ENCODE measurements around the gene GFAP. TPM values are rescaled to one million over a fixed set of nuclear protein-coding genes. Genes with fewer than 3 reads are reported as not detected.

GFAP gene
- total and polyA plus RNA-seq, 2 donors (not counting 1 experiment from before 2014, with no cell fraction given): 0.31 to 1.3 TPM

DNA sequence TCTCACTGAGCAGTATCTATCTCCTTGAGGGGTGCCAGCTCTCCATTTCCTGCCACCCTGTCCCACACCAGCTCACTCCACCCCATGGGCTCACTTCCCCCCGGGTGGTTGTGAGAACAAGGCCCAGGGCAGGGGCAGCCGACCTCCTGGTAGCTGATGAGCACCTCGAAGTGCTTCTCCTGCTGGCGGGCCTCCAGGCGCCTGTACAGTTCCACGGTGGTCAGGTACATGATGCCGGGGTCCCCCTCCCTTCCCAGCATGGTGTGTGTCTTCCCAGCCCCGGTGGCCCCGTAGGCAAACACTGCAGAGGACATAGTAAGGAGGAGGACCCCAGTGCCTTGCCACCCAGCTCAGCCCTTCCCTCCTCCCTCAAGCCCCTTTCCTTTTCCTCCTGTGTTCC, 19.8 kb upstream of the GFAP start:
- no peak overlapping the region for H2AFZ ChIP-seq (ENCODE audit: low read length)
- peaks cover 12% of the 10 kb centered on the region for H3K36me3 ChIP-seq (ENCODE audit: control insufficient read depth, insufficient read depth, low read length)
- no peak for DNase-seq (ENCODE audit: low read depth in 2 of 2)
- H3K4me2 ChIP-seq (ENCODE audit: extremely low read depth, insufficient read depth, low read length): no peak overlapping the region
- no peaks in the 10 kb centered on the region for H3K27me3 ChIP-seq (ENCODE audit: control insufficient read depth, insufficient read depth, low read length)
- TF ChIP-seq, protein P1, sequence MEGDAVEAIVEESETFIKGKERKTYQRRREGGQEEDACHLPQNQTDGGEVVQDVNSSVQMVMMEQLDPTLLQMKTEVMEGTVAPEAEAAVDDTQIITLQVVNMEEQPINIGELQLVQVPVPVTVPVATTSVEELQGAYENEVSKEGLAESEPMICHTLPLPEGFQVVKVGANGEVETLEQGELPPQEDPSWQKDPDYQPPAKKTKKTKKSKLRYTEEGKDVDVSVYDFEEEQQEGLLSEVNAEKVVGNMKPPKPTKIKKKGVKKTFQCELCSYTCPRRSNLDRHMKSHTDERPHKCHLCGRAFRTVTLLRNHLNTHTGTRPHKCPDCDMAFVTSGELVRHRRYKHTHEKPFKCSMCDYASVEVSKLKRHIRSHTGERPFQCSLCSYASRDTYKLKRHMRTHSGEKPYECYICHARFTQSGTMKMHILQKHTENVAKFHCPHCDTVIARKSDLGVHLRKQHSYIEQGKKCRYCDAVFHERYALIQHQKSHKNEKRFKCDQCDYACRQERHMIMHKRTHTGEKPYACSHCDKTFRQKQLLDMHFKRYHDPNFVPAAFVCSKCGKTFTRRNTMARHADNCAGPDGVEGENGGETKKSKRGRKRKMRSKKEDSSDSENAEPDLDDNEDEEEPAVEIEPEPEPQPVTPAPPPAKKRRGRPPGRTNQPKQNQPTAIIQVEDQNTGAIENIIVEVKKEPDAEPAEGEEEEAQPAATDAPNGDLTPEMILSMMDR (conservative IDR thresholded peaks at IDR 0.05 in 1 of 2, IDR thresholded peaks at IDR 0.05 in 1 of 2; ENCODE audit: low read depth in 1 of 2, low read length in 2 of 2): no peak
- no peak for TF ChIP-seq EZH2 (IDR thresholded peaks at IDR 0.05; ENCODE audit: low read length, missing control alignments)
- H3K4me1 ChIP-seq (ENCODE audit: control insufficient read depth, extremely low read depth, insufficient read depth, low read length): peaks cover 2% of the 10 kb centered on the region
- no peak overlapping the region for H3K9ac ChIP-seq (ENCODE audit: insufficient read depth, low read length)
- H3K79me2 ChIP-seq (ENCODE audit: control insufficient read depth, insufficient read depth, low read length): peaks cover 30% of the 10 kb centered on the region
- no peak overlapping the region for H3K4me3 ChIP-seq (replicated peaks in 1 of 4; ENCODE audit: control extremely low read depth in 1 of 4, insufficient read depth in 1 of 4, low read depth in 3 of 4, low read length in 4 of 4)
- no peaks in the 10 kb centered on the region for H3K9me3 ChIP-seq (ENCODE audit: control insufficient read depth, insufficient read depth, low read depth, low read length)
- no peak overlapping the region for H3K27ac ChIP-seq (ENCODE audit: insufficient read depth, low read length)
- H4K20me1 ChIP-seq (ENCODE audit: control insufficient read depth, extremely low read depth, insufficient read depth, low read length): no peaks in the 10 kb centered on the region

DNA sequence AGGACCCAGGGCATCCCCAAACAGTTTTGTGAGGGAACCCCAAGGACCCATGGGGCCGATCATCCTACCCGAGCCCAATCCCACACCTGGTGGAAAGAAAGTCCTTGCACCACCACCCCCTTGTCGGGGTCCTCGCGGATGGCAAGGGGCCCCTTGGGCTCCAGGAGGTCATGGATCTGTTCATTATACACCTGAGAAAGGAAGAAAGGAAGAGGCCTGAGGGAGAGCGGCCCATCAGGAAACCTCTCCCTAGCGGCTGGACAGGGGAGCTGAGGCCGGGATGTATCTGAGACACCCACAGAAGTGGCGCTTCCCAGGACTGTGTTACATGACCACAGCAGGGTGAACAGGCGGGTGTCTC, 19.4 kb upstream of the GFAP start:
- peaks cover 12% of the 10 kb centered on the region for H3K36me3 ChIP-seq (ENCODE audit: control insufficient read depth, insufficient read depth, low read length)
- DNase-seq (ENCODE audit: low read depth in 2 of 2): no peak
- H3K27ac ChIP-seq (ENCODE audit: insufficient read depth, low read length): no peak overlapping the region
- H4K20me1 ChIP-seq (ENCODE audit: control insufficient read depth, extremely low read depth, insufficient read depth, low read length): no peaks in the 10 kb centered on the region
- no peak overlapping the region for H3K4me3 ChIP-seq (replicated peaks in 1 of 4; ENCODE audit: control extremely low read depth in 1 of 4, insufficient read depth in 1 of 4, low read depth in 3 of 4, low read length in 4 of 4)
- no peak overlapping the region for H2AFZ ChIP-seq (ENCODE audit: low read length)
- H3K4me1 ChIP-seq (ENCODE audit: control insufficient read depth, extremely low read depth, insufficient read depth, low read length): no peaks in the 10 kb centered on the region
- H3K27me3 ChIP-seq (ENCODE audit: control insufficient read depth, insufficient read depth, low read length): no peaks in the 10 kb centered on the region
- TF ChIP-seq, protein P1 (conservative IDR thresholded peaks at IDR 0.05 in 1 of 2, IDR thresholded peaks at IDR 0.05 in 1 of 2; ENCODE audit: low read depth in 1 of 2, low read length in 2 of 2): no peak
- no peak for TF ChIP-seq EZH2 (IDR thresholded peaks at IDR 0.05; ENCODE audit: low read length, missing control alignments)
- H3K9ac ChIP-seq (ENCODE audit: insufficient read depth, low read length): no peak overlapping the region
- H3K79me2 ChIP-seq (ENCODE audit: control insufficient read depth, insufficient read depth, low read length): peaks cover 26% of the 10 kb centered on the region
- H3K4me2 ChIP-seq (ENCODE audit: extremely low read depth, insufficient read depth, low read length): no peak overlapping the region
- no peaks in the 10 kb centered on the region for H3K9me3 ChIP-seq (ENCODE audit: control insufficient read depth, insufficient read depth, low read depth, low read length)

DNA sequence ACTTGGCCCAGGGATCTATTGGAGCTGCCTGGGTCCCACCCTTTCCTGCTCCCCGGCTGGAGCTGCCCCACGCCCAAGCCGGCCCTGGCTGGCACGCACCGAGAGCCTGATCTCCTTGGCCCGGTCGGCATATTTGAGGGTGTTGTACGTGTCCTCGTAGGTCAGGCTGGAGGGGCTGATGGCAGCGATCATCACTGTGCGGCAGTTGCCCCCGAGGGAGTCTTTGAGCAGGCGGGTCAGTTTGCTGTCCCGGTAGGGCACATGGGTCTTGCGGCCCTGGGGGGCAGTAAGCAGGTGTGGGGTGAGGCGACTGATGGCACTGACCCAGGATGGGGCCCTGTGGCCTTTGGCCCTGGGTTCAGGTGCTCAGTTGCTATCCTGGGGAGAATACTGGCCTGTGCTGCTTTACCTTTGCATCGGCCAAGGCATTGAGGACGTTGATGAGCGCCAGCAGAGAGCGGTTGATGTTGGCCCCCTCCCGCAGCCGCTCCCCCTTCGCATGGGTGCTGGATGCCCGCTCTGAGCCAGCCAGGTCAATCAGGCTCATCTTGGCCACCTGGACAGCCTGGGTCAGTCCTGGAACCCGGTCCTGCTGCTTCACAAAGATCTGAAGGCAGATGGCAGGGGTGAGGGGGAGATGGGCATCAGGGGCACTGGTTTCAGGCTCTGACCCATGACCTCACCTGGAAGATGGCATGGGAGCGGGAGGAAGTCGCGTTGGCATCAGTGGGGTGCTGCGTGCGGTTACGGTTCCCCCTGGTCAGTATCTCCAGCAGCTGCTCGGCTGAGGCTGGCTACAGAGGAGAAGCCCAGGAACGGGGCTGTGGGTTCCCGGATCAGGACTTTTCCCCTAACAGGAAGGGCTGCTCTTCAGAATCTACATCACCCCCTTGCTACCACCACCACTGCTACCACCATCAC, 18.8 kb upstream of the GFAP start:
- no peak for DNase-seq (ENCODE audit: low read depth in 2 of 2)
- H3K9ac ChIP-seq (ENCODE audit: insufficient read depth, low read length): no peak overlapping the region
- peaks cover 21% of the 10 kb centered on the region for H3K79me2 ChIP-seq (ENCODE audit: control insufficient read depth, insufficient read depth, low read length)
- no peak overlapping the region for H3K27ac ChIP-seq (ENCODE audit: insufficient read depth, low read length)
- H2AFZ ChIP-seq (ENCODE audit: low read length): no peak overlapping the region
- no peaks in the 10 kb centered on the region for H3K9me3 ChIP-seq (ENCODE audit: control insufficient read depth, insufficient read depth, low read depth, low read length)
- H3K4me3 ChIP-seq (replicated peaks in 1 of 4; ENCODE audit: control extremely low read depth in 1 of 4, insufficient read depth in 1 of 4, low read depth in 3 of 4, low read length in 4 of 4): no peak overlapping the region
- no peak for TF ChIP-seq EZH2 (IDR thresholded peaks at IDR 0.05; ENCODE audit: low read length, missing control alignments)
- TF ChIP-seq, protein P1 (conservative IDR thresholded peaks at IDR 0.05 in 1 of 2, IDR thresholded peaks at IDR 0.05 in 1 of 2; ENCODE audit: low read depth in 1 of 2, low read length in 2 of 2): no peak
- no peaks in the 10 kb centered on the region for H3K27me3 ChIP-seq (ENCODE audit: control insufficient read depth, insufficient read depth, low read length)
- no peak overlapping the region for H3K4me2 ChIP-seq (ENCODE audit: extremely low read depth, insufficient read depth, low read length)
- H4K20me1 ChIP-seq (ENCODE audit: control insufficient read depth, extremely low read depth, insufficient read depth, low read length): no peaks in the 10 kb centered on the region
- peaks cover 12% of the 10 kb centered on the region for H3K36me3 ChIP-seq (ENCODE audit: control insufficient read depth, insufficient read depth, low read length)
- no peaks in the 10 kb centered on the region for H3K4me1 ChIP-seq (ENCODE audit: control insufficient read depth, extremely low read depth, insufficient read depth, low read length)
